GM18870 (cell line): ENCODE data around the gene GTF2A2.
"Not testable (repeated sequence)": the region's sequence is repeated elsewhere in the genome, so short reads cannot be mapped to it uniquely, and the experiment has no call there.

Source experiments
- ATAC-seq: cut with Tn5 transposase; IDR thresholded peaks from one replicate; pipeline ENCODE4 v1.9.1; 2021; ENCODE audit warnings: moderate library complexity; ENCODE audit not compliant: unreplicated experiment

Gene GTF2A2

GRCh38 chr15:59676565-59676964, 19.2 kb upstream of the GTF2A2 start:
- no peak for ATAC-seq

- no peak for ATAC-seq
Measured at GRCh38 chr15:59674361-59674877, 17.1 kb upstream of the GTF2A2 start.

GRCh38 chr15:59668556-59668955, 11.2 kb upstream of the GTF2A2 start:
- no peak for ATAC-seq

- no peak for ATAC-seq
Measured at GRCh38 chr15:59662260-59662659, 4.9 kb upstream of the GTF2A2 start.

GRCh38 chr15:59659366-59659765, 2.1 kb upstream of the GTF2A2 start:
- ATAC-seq: no peak

GRCh38 chr15:59657635-59658125, 365 bp upstream of the GTF2A2 start:
- peak; percentile 14 for ATAC-seq

- ATAC-seq: no peak
Measured at GRCh38 chr15:59654046-59654445, 3.3 kb downstream of the GTF2A2 start.

GRCh38 chr15:59649603-59650002, 7.7 kb downstream of the GTF2A2 start:
- no peak for ATAC-seq

GRCh38 chr15:59647085-59647484, 10.2 kb downstream of the GTF2A2 start:
- ATAC-seq: no peak

- no peak for ATAC-seq
Measured at GRCh38 chr15:59646277-59646676, 11.0 kb downstream of the GTF2A2 start.

- ATAC-seq: not testable (repeated sequence)
Measured at GRCh38 chr15:59645812-59646211, 11.5 kb downstream of the GTF2A2 start.

GRCh38 chr15:59644756-59645155, 12.6 kb downstream of the GTF2A2 start:
- no peak for ATAC-seq

- ATAC-seq: no peak
Measured at GRCh38 chr15:59642351-59642750, 15.0 kb downstream of the GTF2A2 start.

GRCh38 chr15:59637507-59637906, 19.8 kb downstream of the GTF2A2 start:
- ATAC-seq: not testable (repeated sequence)

- no peak for ATAC-seq
Measured at GRCh38 chr15:59636184-59636583, 21.1 kb downstream of the GTF2A2 start.

GRCh38 chr15:59632714-59633113, 24.6 kb downstream of the GTF2A2 start:
- no peak for ATAC-seq

- ATAC-seq: peak; percentile 77
Measured at GRCh38 chr15:59622289-59622688, 35.0 kb downstream of the GTF2A2 start.

- ATAC-seq: no peak
Measured at GRCh38 chr15:59618406-59618805, 38.9 kb downstream of the GTF2A2 start.

- no peak for ATAC-seq
Measured at GRCh38 chr15:59616379-59616778, 40.9 kb downstream of the GTF2A2 start.

- no peak for ATAC-seq
Measured at GRCh38 chr15:59615661-59616060, 41.7 kb downstream of the GTF2A2 start.

- ATAC-seq: no peak
Measured at GRCh38 chr15:59614153-59614552, 43.2 kb downstream of the GTF2A2 start.

- no peak for ATAC-seq
Measured at GRCh38 chr15:59611276-59612260, 45.7 kb downstream of the GTF2A2 start, which contains the start of gene GCNT3. TSS of gene GCNT3 (plus strand) at chr15:59611783. CDS start at chr15:59618239, 6,456 bp downstream.
